ENCODE data around the gene KHNYN.

- TF ChIP-seq POLR2A (IDR thresholded peaks at IDR 0.05; ENCODE audit: low read length) (peak; percentile 10), GATA1 (IDR thresholded peaks at IDR 0.05; ENCODE audit: low read depth, low read length) (no peak)
Observed at GRCh38 chr14:24437736-24438067, 7.9 kb downstream of the KHNYN start.

All from erythroblast (primary cell).